NCI-H1694 (cell line): ENCODE data around the gene AK2.
"Not testable (repeated sequence)": the region's sequence is repeated elsewhere in the genome, so short reads cannot be mapped to it uniquely, and the experiment has no call there.

ENCODE experiments used
- DNase-seq: peaks from one replicate; lab custom pipeline; 2025; lab: John Stamatoyannopoulos, UW

The AK2 gene

DNA sequence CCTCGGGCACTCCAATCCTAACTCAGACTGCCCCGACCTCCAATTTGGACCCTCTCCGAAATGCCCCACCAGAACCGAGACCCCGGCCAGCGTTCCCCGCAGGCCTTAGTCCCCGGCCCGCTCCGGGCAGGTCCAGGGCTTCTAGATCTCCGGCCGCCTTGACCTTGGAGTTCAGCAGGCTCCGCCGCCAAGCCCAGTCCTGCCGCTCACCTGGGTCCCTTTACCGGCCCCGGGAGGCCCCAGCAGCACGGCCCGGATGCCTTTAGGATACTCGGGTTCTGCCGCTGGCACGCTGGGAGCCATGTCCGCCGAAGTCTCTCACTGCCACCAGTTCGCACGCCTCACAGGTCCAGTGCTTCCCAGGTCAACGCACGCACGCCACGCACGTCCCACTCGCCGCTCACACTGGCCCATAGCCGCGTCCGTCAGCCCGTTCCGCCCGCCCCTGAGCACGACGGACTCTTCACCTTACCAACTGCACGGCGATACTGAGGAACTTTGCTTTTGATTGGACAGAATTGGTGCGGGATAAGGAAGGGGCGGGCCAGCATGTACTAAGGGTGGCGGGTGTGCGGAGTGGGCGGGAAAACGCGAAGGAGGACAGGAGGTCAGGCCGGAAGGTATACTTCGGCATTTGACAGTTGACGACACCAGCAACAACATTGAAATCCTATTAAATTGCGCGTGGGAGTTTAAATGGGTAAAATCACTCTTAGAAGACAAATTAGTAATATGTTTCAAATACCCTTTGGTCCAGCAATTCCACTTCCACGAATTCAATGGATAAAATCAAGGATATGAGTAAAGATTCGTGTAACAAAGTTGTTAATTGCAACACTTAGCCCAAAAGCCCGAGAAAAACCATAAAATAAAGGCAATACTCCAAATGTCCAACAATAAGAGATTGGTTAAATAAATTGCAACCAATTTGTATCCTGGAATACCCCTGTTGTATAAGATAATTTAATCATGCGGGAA is at the start of gene AK2:
Gene AK2, minus strand, starts transcription at position 358 of the 978 bp plus-strand sequence. Its CDS starts 55 bp downstream, at position 303.
- DNase-seq: peak; percentile 87

DNA sequence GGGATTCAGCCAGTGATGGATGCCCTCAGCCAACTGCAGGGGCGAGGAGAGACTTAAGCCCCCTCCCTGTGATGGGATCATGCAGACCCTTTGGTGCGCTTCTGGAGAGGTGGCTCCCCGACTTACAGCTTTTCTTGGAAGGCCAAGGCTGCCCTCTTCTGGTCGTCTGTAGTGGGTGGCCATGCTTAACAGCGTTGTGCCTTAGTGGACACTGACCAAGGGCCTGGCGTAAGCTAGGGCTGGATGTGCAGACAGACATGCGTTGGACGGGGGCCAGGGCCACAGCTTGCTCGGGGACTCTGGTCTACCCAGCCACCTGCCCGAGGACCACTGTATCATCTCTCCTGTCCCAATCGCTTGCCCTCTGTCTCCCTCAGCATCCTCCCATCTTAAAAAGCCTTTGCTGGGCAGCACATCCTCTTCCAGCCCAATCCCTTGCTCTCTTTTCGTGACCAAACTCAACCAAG is 49.7 kb upstream of the AK2 start:
- peak; percentile 22 for DNase-seq

DNA sequence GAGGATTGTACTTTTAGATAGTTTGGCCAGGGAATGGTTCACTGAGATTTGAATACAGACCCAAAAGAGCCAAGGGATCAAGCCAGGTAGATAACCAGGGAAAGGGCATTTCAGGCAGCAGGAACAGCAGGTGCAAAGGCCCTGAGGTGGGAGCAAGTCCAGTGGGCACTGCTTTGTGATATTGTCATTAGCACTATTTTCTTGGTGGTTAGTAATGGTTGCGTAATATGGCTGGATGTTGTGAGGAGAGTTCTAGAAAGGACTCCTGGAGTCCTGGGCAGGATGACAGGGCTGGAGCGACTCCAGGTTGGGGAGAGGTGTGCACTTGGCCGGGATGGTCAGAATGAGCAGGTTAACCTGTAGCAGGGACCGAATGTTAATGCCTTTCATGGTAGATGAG is 48.6 kb upstream of the AK2 start:
- DNase-seq: no peak

DNA sequence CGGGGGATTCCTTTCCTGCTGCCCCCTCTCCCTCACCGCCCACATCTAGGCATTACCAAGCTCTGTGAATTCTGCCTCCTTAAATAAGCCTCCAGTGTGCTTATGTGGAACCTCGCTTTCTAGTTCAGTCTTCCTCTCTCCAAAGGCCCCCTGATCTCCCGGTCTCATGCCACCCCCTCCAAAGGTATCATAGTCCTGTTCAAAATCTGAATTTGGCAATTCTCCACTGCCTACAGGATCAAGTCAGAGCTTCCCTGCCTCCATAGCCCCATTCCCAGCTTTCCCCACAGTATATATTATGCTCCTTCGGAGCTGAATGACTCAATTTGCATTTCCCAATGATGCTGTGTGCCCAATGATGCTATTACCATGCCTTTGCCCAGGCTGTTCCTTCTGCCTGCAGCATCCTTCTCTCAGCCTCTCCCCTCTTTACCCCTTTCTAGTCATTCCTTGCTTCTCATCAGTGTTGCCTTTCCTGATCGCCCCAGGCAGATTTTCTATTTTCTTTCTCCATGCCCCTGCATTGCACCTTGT is 46.0 kb upstream of the AK2 start:
- no peak for DNase-seq

DNA sequence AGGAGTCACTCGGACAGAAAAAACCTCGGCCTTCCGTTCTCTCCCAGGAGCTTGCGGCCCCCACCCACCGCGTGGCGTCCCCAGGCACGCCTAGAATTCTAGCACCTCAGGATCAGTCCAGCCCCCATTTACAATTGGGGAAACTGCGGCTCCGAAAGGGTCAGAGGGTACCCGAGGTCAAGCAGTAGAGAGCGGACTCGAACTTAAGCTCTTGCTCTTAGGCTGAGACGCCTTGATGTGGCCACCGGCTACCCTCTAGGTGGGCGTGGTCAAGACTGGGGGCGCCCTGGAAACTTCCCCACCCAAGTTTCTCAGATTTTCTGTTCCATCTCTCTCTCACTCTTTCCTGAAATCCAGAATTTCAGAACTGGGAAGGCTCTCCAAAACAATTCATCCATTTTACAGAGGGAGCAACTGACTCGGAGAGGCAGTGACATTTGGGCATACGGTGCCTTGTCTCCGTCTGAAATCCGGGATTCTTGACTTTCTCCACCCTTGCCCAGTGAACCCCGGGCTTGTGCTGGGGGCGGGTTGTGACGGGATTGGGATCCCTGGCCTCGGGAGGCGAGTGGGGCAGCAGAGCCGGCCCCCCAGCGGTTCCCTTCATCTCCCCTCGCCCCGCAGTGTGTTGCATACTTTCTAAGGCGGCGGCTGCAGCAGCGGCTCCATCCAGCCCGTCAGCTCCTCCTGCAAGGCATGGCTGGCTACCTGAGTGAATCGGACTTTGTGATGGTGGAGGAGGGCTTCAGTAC is 45.0 kb upstream of the AK2 start:
- no peak for DNase-seq

DNA sequence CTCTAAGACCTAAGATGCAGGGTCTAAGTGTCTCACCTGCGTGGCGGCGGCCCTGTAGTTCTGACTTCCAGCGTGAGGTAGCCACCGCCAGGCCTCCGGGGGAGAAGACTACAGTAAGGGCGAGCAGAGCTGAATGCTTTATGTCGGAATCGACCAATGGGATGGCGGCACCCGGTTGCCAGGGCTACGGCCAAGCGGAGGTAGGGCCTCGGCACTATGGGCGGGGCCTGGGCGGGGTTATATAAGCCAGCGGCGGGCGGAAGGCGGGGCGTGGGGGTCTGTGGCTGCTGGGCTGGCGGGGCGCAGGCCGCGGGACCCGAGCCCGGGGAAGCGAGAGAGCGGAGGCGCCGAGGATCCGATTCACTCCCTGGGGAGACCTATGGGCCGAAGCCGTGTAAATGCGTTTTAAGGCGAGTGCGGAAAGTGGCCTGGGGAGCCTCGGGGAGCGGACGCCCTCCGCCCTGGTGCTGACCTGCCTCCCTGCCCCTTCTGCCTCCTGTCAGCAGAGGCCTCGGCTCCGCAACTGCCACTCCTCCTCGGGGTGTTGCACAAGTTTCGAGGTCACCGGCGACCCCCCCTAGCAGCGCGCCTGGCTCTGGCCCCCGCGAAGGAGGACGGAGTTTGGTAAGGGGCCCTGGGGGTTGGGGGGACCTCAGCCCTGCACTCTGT is 44.3 kb upstream of the AK2 start, which contains the start of gene AZIN2:
Gene AZIN2, plus strand, starts transcription at position 269 of the 669 bp plus-strand sequence. CDS start 1,097 bp downstream, outside the sequence.
- DNase-seq: peak; percentile 81

DNA sequence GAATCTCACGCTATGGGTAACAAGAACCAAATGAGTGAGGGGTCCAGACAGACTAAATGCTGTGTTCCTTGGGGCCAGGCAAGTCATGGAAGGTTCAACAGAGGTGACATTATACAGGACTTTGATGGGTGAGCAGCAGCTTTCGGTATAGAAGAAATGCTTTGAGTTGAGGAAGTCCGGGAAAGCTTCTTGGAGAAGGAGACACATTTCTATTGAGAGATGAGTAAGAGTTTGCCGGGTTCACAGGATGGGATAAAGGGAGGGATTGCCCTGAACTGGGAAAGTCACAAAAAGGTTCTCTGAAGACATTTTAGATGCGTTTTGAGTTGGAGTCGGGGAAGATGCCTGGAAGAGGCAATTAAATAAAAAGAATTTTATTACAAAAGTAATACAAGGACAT is 43.7 kb upstream of the AK2 start:
- no peak for DNase-seq

DNA sequence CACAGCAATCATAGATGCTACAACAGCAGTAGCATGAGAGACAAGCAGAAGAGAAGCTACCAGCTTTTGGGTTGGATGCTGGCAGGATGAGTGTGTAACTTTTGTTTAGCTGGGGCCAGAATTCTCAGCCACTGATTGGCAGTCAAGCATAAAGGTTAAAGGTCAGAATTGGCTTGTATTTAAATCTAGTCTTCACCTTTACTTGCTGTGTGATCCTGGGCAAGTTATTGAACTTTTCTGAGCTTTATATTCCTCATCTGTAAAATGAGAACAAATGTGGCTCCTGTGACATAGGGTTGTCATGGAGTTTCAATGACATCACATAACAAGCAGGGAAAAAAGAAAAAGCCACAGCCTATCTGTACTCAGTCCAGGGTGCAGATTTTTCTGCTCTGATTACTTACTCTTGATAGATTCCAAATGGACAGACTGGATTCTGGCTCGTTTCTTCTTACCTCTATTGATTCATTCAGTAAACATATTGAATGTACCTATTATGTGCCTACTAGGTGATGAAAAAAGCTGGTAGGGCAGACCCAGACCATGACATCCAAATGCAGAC is 41.4 kb upstream of the AK2 start:
- no peak for DNase-seq

DNA sequence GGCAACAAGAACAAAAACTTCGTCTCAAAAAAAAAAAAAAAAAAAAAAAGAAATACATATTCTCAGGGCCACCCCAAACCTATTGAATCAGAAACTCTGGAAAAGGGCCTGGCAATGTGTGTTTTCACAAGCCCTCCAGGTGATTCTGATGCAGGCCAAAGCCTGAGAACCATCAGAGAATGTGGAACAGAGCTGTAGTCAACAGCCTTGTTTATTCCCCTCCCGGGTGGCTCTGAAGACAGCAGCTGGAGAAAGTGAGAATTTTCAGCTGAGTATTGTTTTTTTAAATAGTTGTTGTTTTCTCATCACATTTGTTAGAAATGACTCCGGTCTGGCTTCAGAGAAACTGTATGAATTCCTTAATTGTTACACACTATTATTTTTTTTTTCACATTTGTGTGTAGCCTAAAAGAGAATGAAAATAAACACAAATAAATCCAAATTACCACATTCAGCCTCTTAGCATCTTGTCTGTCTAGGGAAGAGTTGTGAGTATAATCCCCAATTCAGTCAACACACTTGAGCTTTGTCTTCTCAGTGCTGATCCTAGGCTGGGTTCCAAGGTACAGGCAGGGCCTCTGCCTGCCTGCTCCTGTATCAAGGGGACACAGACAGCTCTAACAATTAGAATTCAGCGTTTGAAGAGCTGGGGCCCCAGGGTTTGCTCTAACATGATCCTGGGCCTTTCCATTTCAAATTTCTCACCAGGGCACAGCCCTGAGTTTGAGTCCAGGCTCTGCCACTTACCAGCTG is 37.7 kb upstream of the AK2 start:
- no peak for DNase-seq

DNA sequence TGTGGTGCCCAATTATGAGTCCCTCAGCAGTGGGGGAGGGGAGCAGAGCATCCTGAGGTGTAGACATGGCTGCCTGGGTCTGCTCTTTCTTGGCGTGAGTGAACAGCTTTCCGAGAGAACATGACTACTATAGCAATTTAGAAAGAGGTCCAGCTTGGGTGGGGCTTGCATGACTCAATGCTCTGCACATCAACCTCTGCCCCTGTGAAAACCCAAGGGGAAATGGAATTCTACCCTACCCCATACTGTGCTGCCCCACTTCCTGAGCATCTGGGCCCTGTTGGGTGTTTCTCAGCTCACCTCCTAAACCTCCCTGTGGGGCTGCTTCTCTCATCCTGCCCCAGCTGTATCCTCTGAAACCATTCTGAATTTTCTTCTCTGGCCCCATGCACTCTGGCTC is 36.0 kb upstream of the AK2 start:
- DNase-seq: no peak

DNA sequence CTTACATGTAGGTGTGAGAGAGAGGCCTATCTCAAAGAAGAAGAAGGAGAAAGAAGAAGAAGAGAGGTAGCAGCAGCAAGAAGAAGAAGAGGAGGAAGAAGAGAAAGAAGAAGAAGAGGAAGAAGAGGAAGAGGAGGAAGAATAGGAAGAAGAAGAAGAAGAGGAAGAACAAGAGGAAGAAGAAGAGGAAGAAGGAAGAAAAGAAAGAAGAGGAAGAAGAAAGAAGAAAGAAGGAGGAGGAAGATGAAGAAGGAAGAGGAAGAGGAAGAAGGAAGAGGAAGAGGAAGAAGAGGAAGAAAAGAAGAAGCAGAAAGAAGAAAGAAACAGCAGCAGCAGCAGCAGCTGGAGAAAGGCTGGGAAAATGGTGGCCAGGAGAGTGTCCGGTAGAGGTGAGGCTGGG is 33.9 kb upstream of the AK2 start:
- DNase-seq: no peak

DNA sequence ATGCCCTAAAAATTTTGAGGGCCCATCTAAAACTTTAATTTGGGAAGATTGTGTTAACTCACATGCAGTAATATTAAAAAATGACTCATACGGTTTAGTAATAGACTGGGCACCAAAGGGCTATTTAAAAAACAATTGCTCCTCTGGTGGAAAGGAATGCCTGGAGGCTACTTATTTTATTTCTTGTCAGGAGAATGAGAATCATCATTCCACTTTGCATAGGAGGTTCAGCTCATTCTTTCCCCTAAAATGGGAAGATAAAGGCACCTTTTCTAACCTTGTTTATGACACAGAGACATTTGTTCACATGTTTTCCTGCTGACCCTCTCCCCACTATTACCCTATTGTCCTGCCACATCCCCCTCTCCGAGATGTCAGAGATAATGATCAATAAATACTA is 31.4 kb upstream of the AK2 start:
- not testable (repeated sequence) for DNase-seq

DNA sequence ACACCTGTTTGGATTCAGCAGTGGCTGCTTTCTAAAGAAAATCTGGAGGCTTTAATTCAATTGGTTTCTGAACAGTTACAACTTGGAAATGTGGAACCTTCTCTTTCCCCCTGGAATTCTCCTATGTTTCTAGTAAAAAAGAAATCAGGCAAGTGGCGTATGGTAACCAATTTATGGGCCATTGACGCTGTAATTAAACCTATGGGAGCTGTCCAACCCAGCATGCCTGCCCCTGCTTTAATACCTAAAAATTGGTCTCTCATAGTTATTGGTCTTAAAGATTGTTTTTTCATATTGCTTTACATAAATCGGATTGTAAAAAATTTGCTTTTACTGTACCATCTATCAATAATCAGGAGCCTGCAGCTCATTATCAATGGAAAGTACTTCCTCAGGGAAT is 29.8 kb upstream of the AK2 start:
- not testable (repeated sequence) for DNase-seq

DNA sequence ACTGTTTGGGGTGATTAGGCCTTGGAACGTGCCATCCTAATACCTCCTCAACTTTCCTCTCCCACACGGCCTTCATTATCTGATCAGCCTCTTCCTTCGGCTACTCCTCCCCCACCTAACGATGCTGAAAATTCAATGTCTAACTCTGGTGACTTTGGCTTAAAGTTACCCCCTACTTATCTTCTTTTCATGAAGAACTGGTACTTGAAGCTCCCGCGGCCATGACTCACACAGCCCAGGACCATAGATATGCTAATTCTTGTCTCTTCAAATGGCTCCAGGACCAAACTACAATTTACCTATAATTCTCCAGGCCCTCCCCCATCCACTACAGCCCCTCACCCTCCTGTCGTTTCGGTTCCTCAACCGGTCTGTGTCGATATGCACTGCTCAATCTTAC is 28.6 kb upstream of the AK2 start:
- no peak for DNase-seq

DNA sequence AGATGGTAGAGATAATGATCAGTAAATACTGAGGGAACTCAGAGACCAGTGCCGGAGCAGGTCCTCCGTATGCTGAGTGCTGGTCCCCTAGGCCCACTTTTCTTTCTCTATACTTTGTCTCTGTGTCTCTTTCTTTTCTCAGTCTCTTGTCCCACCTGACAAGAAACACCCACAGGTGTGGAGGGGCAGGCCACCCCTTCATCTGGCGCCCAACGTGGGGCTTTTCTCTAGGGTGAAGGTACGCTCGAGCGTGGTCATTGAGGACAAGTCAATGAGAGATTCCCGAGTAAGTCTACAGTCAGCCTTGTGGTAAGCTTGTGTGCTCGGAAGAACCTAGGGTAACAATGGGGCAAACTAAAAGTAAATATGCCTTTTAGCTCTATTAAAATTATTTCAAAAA is 27.6 kb upstream of the AK2 start:
- DNase-seq: not testable (repeated sequence)

DNA sequence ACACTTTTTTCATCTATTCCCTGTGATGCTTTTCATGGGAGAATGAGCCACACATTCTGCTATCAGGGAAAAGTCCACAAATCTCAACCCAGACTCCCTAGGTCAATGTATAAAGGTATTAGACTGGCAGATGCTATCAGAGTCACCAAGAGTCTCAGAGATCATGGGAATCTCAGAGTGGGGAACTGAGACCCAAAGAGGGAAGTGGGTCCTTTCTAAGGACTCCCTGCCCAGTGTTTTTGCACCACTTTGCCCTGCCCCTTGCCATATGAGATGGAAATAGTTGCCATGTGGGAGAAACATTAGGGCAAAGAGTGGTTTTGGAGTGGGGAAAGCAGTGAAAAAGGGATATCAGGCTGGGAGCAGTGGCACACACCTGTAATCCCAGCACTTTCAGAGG is 25.2 kb upstream of the AK2 start:
- no peak for DNase-seq

DNA sequence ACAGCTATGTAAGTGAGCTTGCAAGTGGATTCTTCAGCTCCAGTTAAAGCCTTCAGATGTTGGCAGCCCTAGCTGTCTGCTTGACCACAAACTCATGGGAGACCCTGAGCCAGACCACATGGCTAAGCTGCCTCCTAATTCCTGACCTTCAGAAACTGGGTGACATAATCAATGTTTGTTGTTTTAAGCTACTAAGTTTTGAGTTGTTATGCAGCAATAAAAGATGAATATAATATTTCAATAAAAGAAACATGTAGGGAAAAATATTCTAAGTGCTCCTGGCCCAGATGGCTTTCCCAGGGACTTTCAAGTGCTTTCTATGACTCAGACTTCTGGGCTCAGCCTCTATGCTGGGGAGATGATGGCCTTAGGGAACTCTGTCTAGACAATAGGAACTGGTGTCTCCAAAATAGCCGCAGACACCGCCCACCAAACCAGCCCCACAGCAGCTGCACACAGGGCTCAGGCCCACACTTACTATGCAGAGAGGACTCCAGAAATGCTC is 23.9 kb upstream of the AK2 start:
- DNase-seq: no peak

DNA sequence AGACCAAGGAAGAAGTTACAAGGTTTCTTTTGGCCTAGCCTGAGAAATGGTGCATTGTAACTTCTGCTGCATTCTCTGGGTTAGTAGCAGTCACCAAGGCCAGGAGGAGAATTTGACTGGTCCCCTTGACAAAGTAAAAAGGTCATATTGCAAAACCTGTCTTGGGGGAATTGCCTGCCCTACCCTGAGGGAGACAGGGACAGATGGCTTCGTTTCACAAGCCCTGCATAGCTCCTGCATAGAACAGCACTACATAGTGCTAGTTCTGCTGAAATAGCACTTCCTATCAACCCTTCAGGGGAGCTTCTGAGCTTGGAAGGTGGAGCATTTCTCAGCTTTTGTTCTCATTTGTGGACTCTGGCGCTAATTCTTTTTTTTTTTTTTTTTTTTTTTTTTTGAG is 20.4 kb upstream of the AK2 start:
- DNase-seq: no peak

DNA sequence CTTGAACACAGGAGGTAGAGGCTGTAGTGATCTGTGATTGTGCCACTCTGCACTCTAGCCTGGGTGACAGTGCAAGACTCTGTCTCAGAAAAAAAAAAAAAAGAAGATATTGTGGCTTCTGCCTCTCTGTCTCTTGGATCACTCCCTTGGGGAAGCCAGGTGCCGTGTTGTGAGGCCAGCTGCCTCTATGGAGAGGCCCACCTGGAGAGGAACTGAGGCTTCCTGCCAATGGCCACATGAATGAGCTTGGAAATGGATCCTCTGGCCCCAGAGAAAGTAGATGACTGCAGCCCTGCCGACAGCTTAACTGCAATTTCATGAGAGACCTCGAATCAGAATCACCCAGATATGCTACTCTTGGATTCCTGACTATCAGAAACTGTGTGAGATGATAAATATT is 19.7 kb upstream of the AK2 start:
- DNase-seq: no peak

DNA sequence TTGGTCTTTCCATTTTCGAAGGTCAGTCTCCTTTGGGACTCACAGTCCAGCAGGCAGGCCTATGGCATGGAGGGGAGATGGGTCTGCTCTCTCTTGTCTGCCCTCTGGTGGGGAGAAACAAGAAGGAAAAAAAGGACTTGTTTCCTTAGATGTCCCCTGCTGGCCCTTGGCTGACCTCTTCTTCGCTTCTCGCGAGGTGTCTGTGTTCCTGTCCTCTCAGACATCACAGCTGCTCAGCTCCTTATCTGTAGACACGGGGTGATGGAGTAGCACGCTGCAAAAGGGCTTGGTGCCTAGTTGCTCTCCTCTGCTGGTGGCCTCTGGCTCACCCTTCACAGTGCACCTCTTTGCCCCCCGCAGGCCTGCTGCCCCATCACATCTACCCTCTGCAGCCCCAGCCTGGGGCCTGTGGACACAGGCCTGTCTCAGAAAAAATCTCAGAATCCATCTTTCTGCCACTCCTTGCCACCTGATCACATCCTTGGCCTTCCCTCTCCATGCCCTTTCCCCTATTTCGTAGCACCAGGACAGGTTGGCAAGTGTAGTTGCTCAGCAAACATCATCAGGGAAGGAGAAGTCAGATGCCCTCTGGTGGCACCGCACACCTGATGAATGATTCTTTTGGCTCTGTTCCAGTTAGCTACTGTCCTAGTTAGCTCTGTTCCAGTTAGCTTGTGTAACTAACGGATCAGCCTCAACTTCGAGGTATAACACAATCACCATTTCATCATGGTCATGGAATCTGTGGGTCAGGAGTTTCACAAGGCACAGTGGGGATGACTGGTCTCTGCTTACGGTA is 18.7 kb upstream of the AK2 start:
- no peak for DNase-seq
